OCI-LY3 (cell line): ENCODE results near the gene BMERB1.

Experiments
- H2AFZ ChIP-seq: fragments of 200-600, 300-600 bp; shearing (Covaris generic); 2 replicates; pipeline ENCODE4 v1.6.0; 2014; ENCODE audit warnings: antibody characterized with exemption, low read depth, low read length
- H3K27ac ChIP-seq: fragments of 200-600, 300-600 bp; sonication (generic); 2 replicates; pipeline ENCODE4 v1.5.1; 2014; ENCODE audit warnings: mild to moderate bottlenecking, low read length, moderate library complexity, mixed read lengths
- H3K27me3 ChIP-seq: fragments of 200-600, 300-600 bp; sonication (generic); 2 replicates; pipeline ENCODE4 v1.6.1; 2014; ENCODE audit warnings: low read depth, low read length, mixed read lengths
- H3K36me3 ChIP-seq: fragments of 200-600, 300-600 bp; sonication (generic); replicated peaks from 2 replicates; pipeline ENCODE3; 2014; ENCODE audit warnings: low read depth, low read length, mixed read lengths
- H3K4me1 ChIP-seq: fragments of 300-600, 200-600 bp; sonication (generic); 2 replicates; pipeline ENCODE4 v1.6.1; 2014; ENCODE audit warnings: low read length, mixed read lengths
- H3K4me2 ChIP-seq: fragments of 200-600, 300-600 bp; sonication (generic); 2 replicates; pipeline ENCODE4 v1.6.1; 2014; ENCODE audit warnings: low read length, mixed read lengths
- H3K4me3 ChIP-seq: fragments of 300-600, 200-600 bp; sonication (generic); 2 replicates; pipeline ENCODE4 v1.5.1; 2014; ENCODE audit warnings: antibody characterized with exemption, mild to moderate bottlenecking, low read length, moderate library complexity
- H3K79me2 ChIP-seq: fragments of 300-600, 200-600 bp; shearing (Covaris generic); 2 replicates; pipeline ENCODE4 v1.6.1; 2014; ENCODE audit warnings: mild to moderate bottlenecking, low read length, mixed read lengths
- H3K9ac ChIP-seq: fragments of 300-600, 200-600 bp; shearing (Covaris generic); 2 replicates; pipeline ENCODE4 v1.6.0; 2014; ENCODE audit warnings: mild to moderate bottlenecking, low read length, moderate library complexity
- H3K9me3 ChIP-seq: fragments of 200-600, 300-600 bp; shearing (Covaris generic); 2 replicates; pipeline ENCODE4 v1.6.1; 2014; ENCODE audit warnings: low read length, mixed read lengths; ENCODE audit not compliant: insufficient read depth
- H4K20me1 ChIP-seq: fragments of 200-600, 300-600 bp; sonication (generic); 2 replicates; pipeline ENCODE4 v1.6.1; 2016; ENCODE audit warnings: low read length, mixed read lengths; ENCODE audit not compliant: insufficient read depth
- CTCF ChIP-seq: fragments of 200-600, 300-600 bp; sonication (generic); IDR thresholded peaks from 2 replicates; pipeline ENCODE4 v1.5.1; 2014; ENCODE audit warnings: antibody characterized with exemption, low read length, low read depth
- EZH2phosphoT487 ChIP-seq: fragments of 200-600 bp; shearing (Covaris generic); IDR thresholded peaks from 2 replicates; pipeline ENCODE4 v1.6.1; 2018; ENCODE audit warnings: antibody characterized with exemption, mixed run types, low read depth

BMERB1 gene

GRCh38 chr16:15507301-15507958 is 73.0 kb downstream of the BMERB1 start:
- Histone ChIP-seq H3K9me3 (no peaks in the 10 kb centered on the region), H2AFZ (no peak overlapping the region), H3K4me2 (no peak overlapping the region), H3K4me1 (no peaks in the 10 kb centered on the region), H3K9ac (no peak overlapping the region), H3K79me2 (no peaks in the 10 kb centered on the region), H3K27ac (no peak overlapping the region), H3K27me3 (peaks cover 23% of the 10 kb centered on the region), H4K20me1 (no peaks in the 10 kb centered on the region), H3K36me3 (no peaks in the 10 kb centered on the region), H3K4me3 (no peak overlapping the region)
- no peak for TF ChIP-seq EZH2phosphoT487
- TF ChIP-seq CTCF, result no peak

DNA sequence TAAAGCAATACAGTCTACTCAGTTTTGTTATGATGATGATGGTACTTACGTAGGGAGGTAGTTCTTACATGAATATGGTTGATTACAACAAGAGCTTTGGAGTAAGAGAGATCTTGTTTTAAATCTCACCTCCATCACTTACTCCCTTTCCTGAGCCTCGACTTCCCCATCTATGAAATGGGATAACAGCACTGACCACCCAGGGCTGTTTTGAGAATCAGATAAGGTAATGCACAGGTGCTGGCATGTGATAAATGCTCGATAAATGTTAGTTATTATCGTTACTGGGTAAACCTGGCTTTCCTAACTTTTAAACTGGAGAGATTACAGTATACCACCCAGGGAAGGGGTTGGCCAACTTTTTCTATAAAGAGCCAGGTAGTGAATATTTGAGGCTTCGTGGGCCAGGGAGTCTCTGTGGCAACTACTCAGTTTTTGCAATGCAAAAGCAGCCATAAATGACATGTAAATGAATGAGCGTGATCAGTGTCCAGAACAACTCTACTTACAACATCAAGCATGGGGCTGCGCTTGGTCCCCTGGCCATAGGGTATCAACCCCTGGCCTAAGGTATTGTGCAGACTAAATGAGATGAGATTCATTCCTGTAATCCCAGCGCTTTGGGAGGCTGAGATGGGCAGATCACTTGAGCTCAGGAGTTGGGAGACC is 73.7 kb downstream of the BMERB1 start:
- Histone ChIP-seq H3K79me2 (no peaks in the 10 kb centered on the region), H3K9me3 (no peaks in the 10 kb centered on the region), H3K36me3 (no peaks in the 10 kb centered on the region), H3K27me3 (peaks cover 23% of the 10 kb centered on the region), H3K4me3 (no peak overlapping the region), H4K20me1 (no peaks in the 10 kb centered on the region), H3K27ac (no peak overlapping the region), H3K9ac (no peak overlapping the region), H3K4me1 (no peaks in the 10 kb centered on the region), H2AFZ (no peak overlapping the region), H3K4me2 (no peak overlapping the region)
- no peak for TF ChIP-seq EZH2phosphoT487
- TF ChIP-seq CTCF, result no peak

- TF ChIP-seq CTCF (no peak), EZH2phosphoT487 (no peak)
- Histone ChIP-seq H3K4me2 (no peak overlapping the region), H3K27ac (no peak overlapping the region), H3K36me3 (no peaks in the 10 kb centered on the region), H3K9ac (no peak overlapping the region), H3K4me3 (no peak overlapping the region), H3K79me2 (no peaks in the 10 kb centered on the region), H2AFZ (no peak overlapping the region), H3K9me3 (no peaks in the 10 kb centered on the region), H3K27me3 (peaks cover 23% of the 10 kb centered on the region), H3K4me1 (no peaks in the 10 kb centered on the region), H4K20me1 (no peaks in the 10 kb centered on the region)
These were observed 74.7 kb downstream of the BMERB1 start for GRCh38 chr16:15509051-15509592.

DNA sequence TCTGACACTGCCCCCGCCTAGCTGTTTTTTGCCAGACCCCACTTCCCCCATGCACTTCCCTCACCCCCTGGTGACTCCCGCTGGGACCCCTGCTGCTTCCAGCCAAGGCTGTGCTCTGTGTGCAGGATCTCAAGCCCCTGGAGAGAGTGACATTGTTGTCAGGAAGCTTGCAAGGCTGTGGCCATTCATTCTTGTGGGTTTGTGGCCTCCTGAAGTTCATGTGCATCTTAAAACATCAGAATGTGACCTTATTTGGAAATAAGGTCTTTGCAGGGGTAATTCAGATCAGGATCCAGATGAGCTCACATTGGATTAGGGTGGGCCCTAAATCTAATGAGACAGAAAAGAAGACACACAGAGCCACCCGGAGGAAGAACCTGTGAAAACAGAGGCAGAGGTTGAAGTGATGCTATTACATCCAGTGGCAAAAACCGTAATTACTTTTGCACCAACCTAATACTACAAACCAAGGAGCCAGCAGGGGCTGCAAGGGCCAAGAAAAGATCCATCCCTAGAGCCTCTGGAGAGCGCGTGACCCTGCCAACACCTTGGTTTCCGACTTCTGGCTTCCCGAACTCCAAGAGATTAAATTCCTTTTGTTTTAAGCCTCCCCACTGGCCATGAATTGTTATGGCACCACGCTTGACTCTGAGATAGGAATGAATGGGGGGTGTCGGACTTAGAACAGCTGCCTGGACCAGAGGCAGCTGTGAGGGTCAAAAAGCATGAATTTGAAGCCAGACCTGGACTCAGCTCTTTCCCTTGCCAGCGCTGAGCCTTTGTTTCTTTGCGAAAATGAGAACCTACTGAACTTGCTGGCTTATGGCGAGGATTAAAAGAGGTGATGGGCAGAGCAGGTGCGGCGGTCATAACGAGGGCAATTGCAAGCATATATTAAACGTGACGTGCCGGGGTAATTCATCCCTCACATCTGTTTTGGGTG is 75.5 kb downstream of the BMERB1 start:
- Histone ChIP-seq H3K9ac (no peak overlapping the region), H3K4me3 (no peak overlapping the region), H3K27me3 (peaks cover 23% of the 10 kb centered on the region), H3K4me2 (no peak overlapping the region), H3K9me3 (no peaks in the 10 kb centered on the region), H2AFZ (no peak overlapping the region), H3K79me2 (no peaks in the 10 kb centered on the region), H4K20me1 (no peaks in the 10 kb centered on the region), H3K36me3 (no peaks in the 10 kb centered on the region), H3K4me1 (no peaks in the 10 kb centered on the region), H3K27ac (no peak overlapping the region)
- TF ChIP-seq EZH2phosphoT487, result no peak
- TF ChIP-seq CTCF, result peak; percentile 5; the same call in 1 of the 2 replicates
